HG03025 (cell line): ENCODE measurements around the gene TCF15.

Experiments used
- ATAC-seq: cut with Tn5 transposase; IDR thresholded peaks from one replicate; pipeline ENCODE4 v1.9.1; 2021; ENCODE audit warnings: mild to moderate bottlenecking, moderate library complexity; ENCODE audit not compliant: unreplicated experiment, low FRiP score

TCF15 gene

GRCh38 chr20:610130-611046 lies at the start of gene TCF15:
TSS of gene TCF15 (minus strand) at chr20:610309. CDS start at chr20:610237, 72 bp downstream.
- no peak for ATAC-seq

- ATAC-seq: no peak
These were observed 48.7 kb upstream of the TCF15 start for GRCh38 chr20:658731-659291.

- ATAC-seq: no peak
These were observed 48.1 kb upstream of the TCF15 start for GRCh38 chr20:658202-658601.

GRCh38 chr20:655726-656624 lies 45.9 kb upstream of the TCF15 start:
- ATAC-seq: no peak

GRCh38 chr20:654417-654750 lies 44.3 kb upstream of the TCF15 start:
- ATAC-seq: no peak

GRCh38 chr20:653590-654416 lies 43.7 kb upstream of the TCF15 start:
- ATAC-seq: no peak

GRCh38 chr20:653110-653589 lies 43.0 kb upstream of the TCF15 start, which contains the start of gene SRXN1:
TSS of gene SRXN1 (minus strand) at chr20:653200. CDS start at chr20:653185, 15 bp downstream.
- peak; percentile 73 for ATAC-seq

GRCh38 chr20:652615-653109 lies 42.6 kb upstream of the TCF15 start:
- ATAC-seq: peak; percentile 11

- ATAC-seq: no peak
These were observed 41.9 kb upstream of the TCF15 start for GRCh38 chr20:651713-652614.

- no peak for ATAC-seq
These were observed 40.8 kb upstream of the TCF15 start for GRCh38 chr20:650954-651353.

GRCh38 chr20:650281-650680 lies 40.2 kb upstream of the TCF15 start:
- ATAC-seq: no peak

- ATAC-seq: no peak
These were observed 37.4 kb upstream of the TCF15 start for GRCh38 chr20:647479-648019.

- ATAC-seq: no peak
These were observed 36.7 kb upstream of the TCF15 start for GRCh38 chr20:646868-647233.

GRCh38 chr20:646107-646867 lies 36.2 kb upstream of the TCF15 start:
- no peak for ATAC-seq

GRCh38 chr20:645318-646106 lies 35.4 kb upstream of the TCF15 start:
- ATAC-seq: no peak

GRCh38 chr20:644692-645317 lies 34.7 kb upstream of the TCF15 start:
- no peak for ATAC-seq
